Activated B cell treated with CpG ODN at 0.5 μM for 24 hours (primary cell): ENCODE data around the gene TLE3. TPM values are rescaled to one million over a fixed set of nuclear protein-coding genes. Genes with fewer than 3 reads are reported as not detected.
"Not testable (repeated sequence)": the region's sequence is repeated elsewhere in the genome, so short reads cannot be mapped to it uniquely, and the experiment has no call there.

Experiments used
- ATAC-seq: fragments of 200-7000 bp; cut with Tn5 transposase; one replicate; pipeline ENCODE4 v1.10.0; 2021; ENCODE audit warnings: low read depth, mild to moderate bottlenecking, moderate library complexity
- CTCF ChIA-PET: fragments of 350-600 bp; sonication (Branson Sonifier 250); formaldehyde crosslinking; loops from one replicate; lab custom pipeline; 2021; ENCODE audit warnings: antibody characterized with exemption; lab: Charles Lee
- POLR2A ChIA-PET: fragments of 350-600 bp; sonication (Branson Sonifier 250); formaldehyde crosslinking; loops from one replicate; lab custom pipeline; 2021; ENCODE audit warnings: antibody characterized with exemption; lab: Charles Lee
- DNase-seq: peaks from one replicate; pipeline ENCODE4 v3.0.0; 2022
- H3K27ac Mint-ChIP-seq: one replicate; pipeline ENCODE4 v1.8.0; 2020; ENCODE audit warnings: mixed read lengths
- H3K27me3 Mint-ChIP-seq: one replicate; pipeline ENCODE4 v1.8.0; 2021; ENCODE audit warnings: mixed read lengths
- H3K36me3 Mint-ChIP-seq: one replicate; pipeline ENCODE4 v1.8.0; 2021; ENCODE audit warnings: low read depth, mixed read lengths
- H3K4me1 Mint-ChIP-seq: one replicate; pipeline ENCODE4 v1.8.0; 2021; ENCODE audit warnings: mixed read lengths
- H3K4me3 Mint-ChIP-seq: one replicate; pipeline ENCODE4 v1.8.0; 2020; ENCODE audit warnings: mild to moderate bottlenecking, mixed read lengths
- H3K9me3 Mint-ChIP-seq: one replicate; pipeline ENCODE4 v1.8.0; 2020; ENCODE audit warnings: mixed read lengths
- CTCF ChIP-seq: fragments of 200-600 bp; IDR thresholded peaks from one replicate; pipeline ENCODE4 v1.8.0; 2022; ENCODE audit warnings: antibody characterized with exemption, mild to moderate bottlenecking
- intact Hi-C: fragments of 100-400 bp; cut with micrococcal nuclease; formaldehyde crosslinking; loops from one replicate; pipeline ENCODE4 v1.15.1; 2024
- total RNA-seq: library from RNA; stranded (reverse); gene quantifications from 2 replicates; pipeline ENCODE4 v1.2.3, GENCODE V29; 2022

Gene TLE3
- total RNA-seq, 1 donor from 2014 or later = 110 TPM

GRCh38 chr15:70119911-70120508, 22.3 kb upstream of the TLE3 start:
- no peaks in the 10 kb centered on the region for H3K36me3 Mint-ChIP-seq
- no peak for TF ChIP-seq CTCF
- no peaks in the 10 kb centered on the region for H3K9me3 Mint-ChIP-seq
- H3K4me3 Mint-ChIP-seq = no peak overlapping the region
- DNase-seq = no peak
- ATAC-seq = no peak
- no peaks in the 10 kb centered on the region for H3K4me1 Mint-ChIP-seq
- peaks cover 9% of the 10 kb centered on the region for H3K27me3 Mint-ChIP-seq
- no peak overlapping the region for H3K27ac Mint-ChIP-seq
- POLR2A ChIA-PET = no interaction called here
- intact Hi-C loops = no loop called here
- CTCF ChIA-PET = no interaction called here

GRCh38 chr15:70118599-70118998, 20.9 kb upstream of the TLE3 start:
- intact Hi-C loops = no loop called here
- ChIA-PET POLR2A (no interaction called here), CTCF (no interaction called here)
- Mint-ChIP-seq H3K27ac (no peak overlapping the region), H3K4me3 (no peak overlapping the region), H3K27me3 (peaks cover 9% of the 10 kb centered on the region), H3K9me3 (no peaks in the 10 kb centered on the region), H3K4me1 (no peaks in the 10 kb centered on the region), H3K36me3 (no peaks in the 10 kb centered on the region)
- ATAC-seq (no peak), DNase-seq (no peak)
- TF ChIP-seq CTCF = no peak

GRCh38 chr15:70116317-70116716, 18.6 kb upstream of the TLE3 start:
- Mint-ChIP-seq H3K4me1 (peaks cover 5% of the 10 kb centered on the region), H3K27me3 (peaks cover 9% of the 10 kb centered on the region), H3K27ac (no peak overlapping the region), H3K9me3 (no peaks in the 10 kb centered on the region), H3K4me3 (no peak overlapping the region), H3K36me3 (no peaks in the 10 kb centered on the region)
- ATAC-seq (no peak), DNase-seq (no peak)
- CTCF ChIA-PET = no interaction called here
- intact Hi-C loops = no loop called here
- POLR2A ChIA-PET = no interaction called here
- TF ChIP-seq CTCF = no peak

- Mint-ChIP-seq H3K36me3 (no peaks in the 10 kb centered on the region), H3K9me3 (no peaks in the 10 kb centered on the region), H3K4me3 (no peak overlapping the region), H3K27ac (no peak overlapping the region), H3K4me1 (peaks cover 5% of the 10 kb centered on the region), H3K27me3 (peaks cover 9% of the 10 kb centered on the region)
- no peak for TF ChIP-seq CTCF
- ATAC-seq (no peak), DNase-seq (no peak)
- ChIA-PET CTCF (no interaction called here), POLR2A (no interaction called here)
- intact Hi-C loops = no loop called here
These were observed 16.5 kb upstream of the TLE3 start for GRCh38 chr15:70114221-70114620.

GRCh38 chr15:70113304-70113700, 15.6 kb upstream of the TLE3 start:
- Mint-ChIP-seq H3K4me3 (no peak overlapping the region), H3K27me3 (peaks cover 9% of the 10 kb centered on the region), H3K27ac (no peak overlapping the region), H3K36me3 (no peaks in the 10 kb centered on the region), H3K4me1 (peaks cover 5% of the 10 kb centered on the region), H3K9me3 (no peaks in the 10 kb centered on the region)
- ChIA-PET POLR2A (no interaction called here), CTCF (no interaction called here)
- intact Hi-C loops = no loop called here
- TF ChIP-seq CTCF = no peak
- ATAC-seq = no peak
- no peak for DNase-seq

GRCh38 chr15:70112572-70113303, 15.0 kb upstream of the TLE3 start:
- H3K4me3 Mint-ChIP-seq, H3K9me3 Mint-ChIP-seq, POLR2A ChIA-PET: not testable (repeated sequence)

More at GRCh38 chr15:70112572-70113303, 15.0 kb upstream of the TLE3 start:
- H3K27ac Mint-ChIP-seq, DNase-seq, intact Hi-C loops, ATAC-seq, H3K27me3 Mint-ChIP-seq, H3K4me1 Mint-ChIP-seq, CTCF ChIA-PET, H3K36me3 Mint-ChIP-seq: not testable (repeated sequence)
